VCaP (cell line): Measurements from ENCODE around the gene SCAPER.
"Not testable (repeated sequence)": the region's sequence is repeated elsewhere in the genome, so short reads cannot be mapped to it uniquely, and the experiment has no call there.

Experiments
- H3K27ac ChIP-seq: fragments of 450-650 bp; 2 replicates; pipeline ENCODE4 v1.5.1; 2017
- TF ChIP-seq, protein P1 (sequence below): fragments of 450-650 bp; conservative IDR thresholded peaks from 2 replicates; pipeline ENCODE4 v1.5.1; 2017; ENCODE audit warnings: mild to moderate bottlenecking, moderate library complexity

Gene SCAPER

DNA sequence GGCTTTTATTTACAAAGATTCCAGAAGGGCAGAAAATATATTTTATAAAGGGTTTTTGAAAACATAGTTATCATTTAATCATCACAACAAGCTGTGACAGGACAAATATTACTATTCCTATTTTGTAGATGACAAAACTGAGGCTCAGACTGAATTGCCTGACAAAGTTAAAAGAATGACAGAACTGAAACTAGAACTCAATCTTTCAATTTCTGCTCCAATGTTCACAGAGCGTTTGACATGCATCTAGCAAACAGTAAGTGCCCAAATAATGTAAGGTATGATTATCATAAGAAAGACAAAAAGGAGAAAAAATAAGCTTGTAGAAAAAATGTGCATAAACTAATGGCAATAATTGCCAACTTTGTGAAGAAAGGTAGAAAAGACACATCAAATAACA is 61.9 kb downstream of the SCAPER start:
- TF ChIP-seq, protein P1, sequence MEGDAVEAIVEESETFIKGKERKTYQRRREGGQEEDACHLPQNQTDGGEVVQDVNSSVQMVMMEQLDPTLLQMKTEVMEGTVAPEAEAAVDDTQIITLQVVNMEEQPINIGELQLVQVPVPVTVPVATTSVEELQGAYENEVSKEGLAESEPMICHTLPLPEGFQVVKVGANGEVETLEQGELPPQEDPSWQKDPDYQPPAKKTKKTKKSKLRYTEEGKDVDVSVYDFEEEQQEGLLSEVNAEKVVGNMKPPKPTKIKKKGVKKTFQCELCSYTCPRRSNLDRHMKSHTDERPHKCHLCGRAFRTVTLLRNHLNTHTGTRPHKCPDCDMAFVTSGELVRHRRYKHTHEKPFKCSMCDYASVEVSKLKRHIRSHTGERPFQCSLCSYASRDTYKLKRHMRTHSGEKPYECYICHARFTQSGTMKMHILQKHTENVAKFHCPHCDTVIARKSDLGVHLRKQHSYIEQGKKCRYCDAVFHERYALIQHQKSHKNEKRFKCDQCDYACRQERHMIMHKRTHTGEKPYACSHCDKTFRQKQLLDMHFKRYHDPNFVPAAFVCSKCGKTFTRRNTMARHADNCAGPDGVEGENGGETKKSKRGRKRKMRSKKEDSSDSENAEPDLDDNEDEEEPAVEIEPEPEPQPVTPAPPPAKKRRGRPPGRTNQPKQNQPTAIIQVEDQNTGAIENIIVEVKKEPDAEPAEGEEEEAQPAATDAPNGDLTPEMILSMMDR: no peak
- H3K27ac ChIP-seq: no peak overlapping the region

- no peak overlapping the region for H3K27ac ChIP-seq
- TF ChIP-seq, protein P1: peak; percentile 92
These were observed 64.2 kb downstream of the SCAPER start for GRCh38 chr15:76840830-76841460.

DNA sequence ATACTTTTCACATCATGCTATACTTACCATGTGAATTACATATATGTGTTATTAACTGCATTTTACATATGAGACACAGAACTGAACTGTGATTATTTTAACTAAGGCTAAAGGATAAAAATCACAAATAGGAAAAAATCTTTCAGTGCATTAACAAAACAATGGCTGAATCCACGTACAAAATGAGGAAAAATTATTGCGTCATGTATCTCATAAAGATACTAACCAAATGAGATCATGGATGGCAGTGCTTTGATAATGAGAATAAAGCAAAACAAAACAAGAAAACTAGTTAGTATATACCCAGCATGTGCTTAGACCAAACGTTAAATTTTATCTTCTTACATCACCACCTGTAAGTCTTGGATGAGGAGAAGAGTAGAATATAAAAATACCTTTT is 66.0 kb downstream of the SCAPER start:
- H3K27ac ChIP-seq: no peak overlapping the region
- TF ChIP-seq, protein P1: no peak

GRCh38 chr15:76837474-76837873 is 67.7 kb downstream of the SCAPER start:
- H3K27ac ChIP-seq: no peak overlapping the region
- TF ChIP-seq, protein P1: no peak

DNA sequence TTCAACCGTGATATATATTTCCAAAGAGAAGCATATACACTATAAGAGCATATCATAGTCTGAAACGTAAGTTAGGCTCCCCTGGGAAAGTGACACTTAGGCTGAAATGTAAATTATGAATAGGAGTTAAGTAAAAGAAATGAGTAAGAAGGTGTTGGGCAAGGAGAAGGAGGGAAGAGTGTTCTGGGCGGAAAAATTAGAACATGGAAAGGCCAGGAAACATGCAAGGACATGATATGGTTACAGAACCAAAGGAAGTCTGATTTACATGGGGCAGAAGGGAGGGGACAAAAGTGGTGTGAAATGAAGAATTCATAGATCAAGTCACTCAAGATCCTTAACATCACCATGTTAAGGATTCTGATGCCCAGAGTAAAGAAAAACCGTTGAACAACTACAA is 75.2 kb downstream of the SCAPER start:
- no peak overlapping the region for H3K27ac ChIP-seq
- TF ChIP-seq, protein P1: no peak

- TF ChIP-seq, protein P1: no peak
- H3K27ac ChIP-seq: no peak overlapping the region
These were observed 81.2 kb downstream of the SCAPER start for GRCh38 chr15:76823890-76824289.

- TF ChIP-seq, protein P1: no peak
- no peak overlapping the region for H3K27ac ChIP-seq
These were observed 81.8 kb downstream of the SCAPER start for GRCh38 chr15:76823303-76823702.

DNA sequence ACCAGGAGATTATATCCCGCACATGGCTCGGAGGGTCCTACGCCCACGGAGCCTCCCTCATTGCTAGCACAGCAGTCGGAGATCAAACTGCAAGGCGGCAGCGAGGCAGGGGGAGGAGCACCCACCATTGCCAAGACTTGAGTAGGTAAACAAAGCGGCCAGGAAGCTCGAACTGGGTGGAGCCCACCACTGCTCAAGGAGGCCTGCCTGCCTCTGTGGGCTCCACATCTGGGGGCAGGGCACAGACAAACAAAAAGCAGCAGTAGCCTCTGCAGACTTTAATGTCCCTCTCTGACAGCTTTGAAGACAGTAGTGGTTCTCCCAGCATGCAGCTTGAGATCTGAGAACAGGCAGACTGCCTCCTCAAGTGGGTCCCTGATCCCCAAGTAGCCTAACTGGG is 86.2 kb downstream of the SCAPER start:
- H3K27ac ChIP-seq: not testable (repeated sequence)
